Measurements from ENCODE around the gene ING3. TPM values are rescaled to one million over a fixed set of nuclear protein-coding genes. Genes with fewer than 3 reads are reported as not detected.

Gene ING3
- total RNA-seq, 2 donors from 2014 or later, result 12.6 to 14.9 TPM

DNA sequence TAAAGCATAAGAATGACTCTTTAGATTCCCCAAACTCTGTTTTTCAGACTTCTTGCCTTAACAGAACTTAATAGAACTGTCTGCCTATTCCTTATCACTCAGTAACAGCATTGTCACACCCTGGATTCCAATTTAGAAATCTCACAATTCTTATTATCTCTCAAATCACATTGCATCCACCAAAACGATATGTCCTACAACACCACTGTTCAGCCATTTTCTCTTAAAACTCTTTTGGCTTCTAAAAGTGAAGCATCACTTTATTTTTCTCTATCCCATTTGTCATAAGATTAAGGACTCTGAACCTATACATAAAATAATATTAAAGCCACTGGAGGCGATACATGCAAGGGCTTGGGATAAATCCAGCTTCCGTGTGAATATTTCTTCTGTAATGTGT lies 36.7 kb downstream of the ING3 start:
- Histone ChIP-seq H3K4me3 (ENCODE audit: low read length) (no peak overlapping the region), H3K9me3 (ENCODE audit: control insufficient read depth, low read length) (no peaks in the 10 kb centered on the region), H3K4me1 (ENCODE audit: control insufficient read depth, insufficient read depth, low read length) (no peaks in the 10 kb centered on the region), H3K27ac (ENCODE audit: low read depth, low read length) (no peak overlapping the region), H3K27me3 (ENCODE audit: control insufficient read depth, insufficient read depth, low read length, poor library complexity, severe bottlenecking) (peaks cover 95% of the 10 kb centered on the region), H3K9ac (ENCODE audit: extremely low read depth, low read length, poor library complexity, severe bottlenecking) (no peak overlapping the region), H3K36me3 (ENCODE audit: control insufficient read depth, insufficient read depth, low read length) (no peaks in the 10 kb centered on the region)
- Mint-ChIP-seq H3K4me3 (no peak overlapping the region), H3K9me3 (no peaks in the 10 kb centered on the region), H3K4me1 (peaks cover 12% of the 10 kb centered on the region), H3K27me3 (ENCODE audit: insufficient read depth) (peaks cover 56% of the 10 kb centered on the region), H3K36me3 (ENCODE audit: low read depth) (no peaks in the 10 kb centered on the region), H3K27ac (no peak overlapping the region)
- WGBS, 2 experiments (ENCODE audit: insufficient coverage in 1 of 2, insufficient read length in 1 of 2), result 0 to 1% methylated on average over 1 to 3 of the region's 3 CpGs
- TF ChIP-seq, protein P1, sequence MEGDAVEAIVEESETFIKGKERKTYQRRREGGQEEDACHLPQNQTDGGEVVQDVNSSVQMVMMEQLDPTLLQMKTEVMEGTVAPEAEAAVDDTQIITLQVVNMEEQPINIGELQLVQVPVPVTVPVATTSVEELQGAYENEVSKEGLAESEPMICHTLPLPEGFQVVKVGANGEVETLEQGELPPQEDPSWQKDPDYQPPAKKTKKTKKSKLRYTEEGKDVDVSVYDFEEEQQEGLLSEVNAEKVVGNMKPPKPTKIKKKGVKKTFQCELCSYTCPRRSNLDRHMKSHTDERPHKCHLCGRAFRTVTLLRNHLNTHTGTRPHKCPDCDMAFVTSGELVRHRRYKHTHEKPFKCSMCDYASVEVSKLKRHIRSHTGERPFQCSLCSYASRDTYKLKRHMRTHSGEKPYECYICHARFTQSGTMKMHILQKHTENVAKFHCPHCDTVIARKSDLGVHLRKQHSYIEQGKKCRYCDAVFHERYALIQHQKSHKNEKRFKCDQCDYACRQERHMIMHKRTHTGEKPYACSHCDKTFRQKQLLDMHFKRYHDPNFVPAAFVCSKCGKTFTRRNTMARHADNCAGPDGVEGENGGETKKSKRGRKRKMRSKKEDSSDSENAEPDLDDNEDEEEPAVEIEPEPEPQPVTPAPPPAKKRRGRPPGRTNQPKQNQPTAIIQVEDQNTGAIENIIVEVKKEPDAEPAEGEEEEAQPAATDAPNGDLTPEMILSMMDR (conservative IDR thresholded peaks at IDR 0.05), result no peak
- no peak for DNase-seq

DNA sequence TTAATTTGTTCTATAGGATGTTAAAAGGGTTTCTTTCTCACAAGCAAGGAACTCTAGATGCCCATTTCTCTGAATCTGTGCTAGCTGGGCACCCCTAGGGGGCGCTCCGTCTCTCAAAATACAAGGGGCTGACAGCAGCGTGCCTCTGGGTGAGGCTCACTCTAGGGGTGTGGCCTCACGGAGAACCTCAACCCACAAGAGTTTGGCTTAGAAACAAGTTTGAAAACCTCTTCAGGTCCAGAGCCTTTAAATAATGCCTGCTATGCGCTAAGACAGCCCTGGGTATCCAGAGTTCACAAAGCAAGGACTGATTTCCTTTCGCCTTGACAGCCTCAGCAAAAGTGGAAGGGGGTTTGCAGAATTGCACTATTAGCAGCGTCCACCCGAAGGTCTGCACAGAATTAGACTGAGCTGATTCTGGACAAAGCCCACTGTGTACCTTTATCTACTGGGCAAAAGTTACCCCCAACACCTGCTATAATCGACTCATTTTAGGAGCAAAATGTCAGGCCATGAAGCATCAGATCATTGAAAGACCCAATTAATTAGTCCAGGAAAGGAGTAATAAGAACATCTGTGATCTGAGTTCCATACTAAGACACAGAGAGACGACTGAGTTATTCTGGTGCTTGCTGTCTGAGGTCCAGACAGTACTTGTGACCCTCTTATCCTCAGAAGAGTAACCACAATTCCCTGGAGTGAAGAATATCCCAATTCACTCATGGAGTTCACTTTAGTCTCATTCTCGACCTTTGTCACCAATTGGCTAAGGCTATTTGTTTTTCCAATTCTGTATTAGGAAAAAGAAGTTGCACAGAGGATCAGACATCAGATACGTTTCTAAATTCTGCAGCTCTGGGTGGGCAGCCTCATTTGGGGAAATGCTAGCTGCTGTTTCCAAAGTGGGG lies 37.4 kb downstream of the ING3 start:
- no peaks in the 10 kb centered on the region for H3K36me3 ChIP-seq (ENCODE audit: control insufficient read depth, insufficient read depth, low read length)
- Mint-ChIP-seq H3K27me3 (ENCODE audit: insufficient read depth) (peaks cover 56% of the 10 kb centered on the region), H3K4me1 (peaks cover 12% of the 10 kb centered on the region), H3K9me3 (no peaks in the 10 kb centered on the region), H3K4me3 (peak overlapping the region; percentile 52), H3K27ac (no peak overlapping the region), H3K36me3 (ENCODE audit: low read depth) (no peaks in the 10 kb centered on the region)
- no peak overlapping the region for H3K9ac ChIP-seq (ENCODE audit: extremely low read depth, low read length, poor library complexity, severe bottlenecking)
- H3K4me3 ChIP-seq (ENCODE audit: low read length), result peak overlapping the region; percentile 52
- no peaks in the 10 kb centered on the region for H3K4me1 ChIP-seq (ENCODE audit: control insufficient read depth, insufficient read depth, low read length)
- DNase-seq, result peak; percentile 94
- TF ChIP-seq, protein P1 (conservative IDR thresholded peaks at IDR 0.05), result peak; percentile 98
- 27 to 32% methylated on average over 10 to 12 of the region's 12 CpGs for WGBS, 2 experiments (ENCODE audit: insufficient coverage in 1 of 2, insufficient read length in 1 of 2)
- no peak overlapping the region for H3K27ac ChIP-seq (ENCODE audit: low read depth, low read length)
- H3K27me3 ChIP-seq (ENCODE audit: control insufficient read depth, insufficient read depth, low read length, poor library complexity, severe bottlenecking), result peaks cover 95% of the 10 kb centered on the region
- H3K9me3 ChIP-seq (ENCODE audit: control insufficient read depth, low read length), result no peaks in the 10 kb centered on the region

DNA sequence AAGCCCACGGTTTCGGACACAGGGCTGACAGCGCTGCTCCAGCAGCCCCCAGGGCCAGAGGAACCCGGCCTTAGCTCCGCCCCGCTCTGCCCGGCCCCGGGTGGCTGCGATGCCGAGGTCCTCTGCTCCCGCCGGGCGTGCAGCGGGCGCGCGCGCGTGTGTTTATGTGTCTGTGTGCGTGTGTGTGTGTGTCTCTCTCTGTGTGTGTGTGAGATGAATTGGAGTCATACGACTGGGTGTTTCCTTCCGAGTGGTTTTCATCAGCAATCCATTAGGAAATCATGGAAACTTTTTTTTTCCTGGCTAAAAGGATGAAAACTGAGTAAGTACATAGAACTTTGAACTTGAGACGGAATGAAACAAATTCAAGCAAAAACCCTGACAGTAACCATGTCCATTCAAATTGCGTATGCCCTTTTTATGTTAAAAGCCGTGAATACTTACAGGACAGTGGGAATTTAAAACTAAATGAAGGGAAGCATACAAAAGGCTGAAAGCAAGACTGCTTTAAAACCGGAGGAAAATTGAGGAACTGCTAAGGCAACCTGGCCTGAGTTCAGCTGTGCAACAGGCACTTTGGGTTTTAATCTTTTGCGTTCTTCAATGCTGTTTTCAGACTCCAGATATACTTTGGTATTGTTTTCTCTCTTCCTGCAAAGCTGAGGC lies 38.1 kb downstream of the ING3 start, which contains the start of gene CPED1:
TSS of gene CPED1 (plus strand) at position 121 of the 666 bp plus-strand sequence. CDS start 911 bp downstream, outside the sequence.
- Mint-ChIP-seq H3K9me3 (no peaks in the 10 kb centered on the region), H3K27me3 (ENCODE audit: insufficient read depth) (peaks cover 56% of the 10 kb centered on the region), H3K27ac (no peak within 1 kb of the TSS), H3K36me3 (ENCODE audit: low read depth) (no peaks in the 10 kb centered on the region), H3K4me1 (peaks cover 12% of the 10 kb centered on the region), H3K4me3 (peak within 1 kb of the TSS; percentile 52)
- Histone ChIP-seq H3K36me3 (ENCODE audit: control insufficient read depth, insufficient read depth, low read length) (no peaks in the 10 kb centered on the region), H3K9me3 (ENCODE audit: control insufficient read depth, low read length) (no peaks in the 10 kb centered on the region), H3K9ac (ENCODE audit: extremely low read depth, low read length, poor library complexity, severe bottlenecking) (no peak within 1 kb of the TSS), H3K4me1 (ENCODE audit: control insufficient read depth, insufficient read depth, low read length) (no peaks in the 10 kb centered on the region), H3K4me3 (ENCODE audit: low read length) (peak within 1 kb of the TSS; percentile 52), H3K27me3 (ENCODE audit: control insufficient read depth, insufficient read depth, low read length, poor library complexity, severe bottlenecking) (peaks cover 92% of the 10 kb centered on the region), H3K27ac (ENCODE audit: low read depth, low read length) (no peak within 1 kb of the TSS)
- peak; percentile 78 for DNase-seq
- 20 to 31% methylated on average over 12 to 27 of the region's 27 CpGs for WGBS, 2 experiments (ENCODE audit: insufficient coverage in 1 of 2, insufficient read length in 1 of 2)
- TF ChIP-seq, protein P1 (conservative IDR thresholded peaks at IDR 0.05), result no peak
